Globus pallidus (tissue), 1 donor: ENCODE measurements around the gene EN2.

ENCODE experiments used
- DNase-seq: peaks from one replicate; pipeline ENCODE4 v3.0.0-alpha.2; 2015; ENCODE audit warnings: low spot score

The EN2 gene

GRCh38 chr7:155486783-155487508, 29.0 kb downstream of the EN2 start:
- DNase-seq, result no peak

- no peak for DNase-seq
Observed at GRCh38 chr7:155487509-155488482, 29.9 kb downstream of the EN2 start.

- no peak for DNase-seq
Observed at GRCh38 chr7:155488483-155489127, 30.7 kb downstream of the EN2 start.

GRCh38 chr7:155489158-155489840, 31.4 kb downstream of the EN2 start:
- DNase-seq, result no peak

- no peak for DNase-seq
Observed at GRCh38 chr7:155489862-155490696, 32.1 kb downstream of the EN2 start.

- DNase-seq, result no peak
Observed at GRCh38 chr7:155490697-155491628, 33.0 kb downstream of the EN2 start.

- DNase-seq, result no peak
Observed at GRCh38 chr7:155491812-155492211, 33.9 kb downstream of the EN2 start.

GRCh38 chr7:155493744-155494538, 36.0 kb downstream of the EN2 start:
- no peak for DNase-seq

- DNase-seq, result no peak
Observed at GRCh38 chr7:155494551-155494950, 36.6 kb downstream of the EN2 start.

GRCh38 chr7:155495440-155496248, 37.7 kb downstream of the EN2 start:
- no peak for DNase-seq

GRCh38 chr7:155496267-155497005, 38.5 kb downstream of the EN2 start:
- DNase-seq, result no peak

- DNase-seq, result no peak
Observed at GRCh38 chr7:155497149-155497901, 39.4 kb downstream of the EN2 start.

GRCh38 chr7:155505422-155505793, 47.5 kb downstream of the EN2 start:
- no peak for DNase-seq

- no peak for DNase-seq
Observed at GRCh38 chr7:155506854-155507337, 49.0 kb downstream of the EN2 start.

- DNase-seq, result no peak
Observed at GRCh38 chr7:155507576-155507975, 49.6 kb downstream of the EN2 start.
